Loucy (cell line): ENCODE results near the gene ADCY10.
"Not testable (repeated sequence)": the region's sequence is repeated elsewhere in the genome, so short reads cannot be mapped to it uniquely, and the experiment has no call there.

Experiments
- EZH2phosphoT487 ChIP-seq: fragments of 200-600 bp; IDR thresholded peaks from 2 replicates; pipeline ENCODE4 v1.6.1; 2018; ENCODE audit warnings: antibody characterized with exemption, mild to moderate bottlenecking, moderate library complexity, borderline replicate concordance
- TF ChIP-seq, protein P1 (sequence below): fragments of 200-600 bp; sonication (generic); conservative IDR thresholded peaks from 2 replicates; pipeline ENCODE4 v1.5.1; 2014; ENCODE audit warnings: mild to moderate bottlenecking, antibody characterized with exemption, low read length

DNA sequence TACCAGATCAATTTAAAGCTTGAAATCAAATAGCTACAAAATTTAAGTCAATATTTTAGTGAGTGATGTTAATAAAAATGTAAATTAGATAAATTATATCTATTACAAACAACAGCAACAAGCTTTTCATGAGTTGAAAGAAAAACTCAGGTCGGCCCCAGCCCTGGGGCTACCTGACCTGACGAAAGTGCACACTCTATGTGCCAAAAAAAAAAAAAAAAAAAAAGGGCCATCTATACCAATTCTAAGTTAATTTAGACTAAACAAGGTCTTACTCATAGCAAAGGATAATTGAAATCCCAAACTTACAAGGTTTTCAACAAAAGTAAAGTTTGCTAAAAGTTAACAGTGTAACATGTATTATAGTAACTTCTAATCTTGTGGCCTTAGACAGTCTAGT is 47.6 kb downstream of the ADCY10 start:
- TF ChIP-seq, protein P1, sequence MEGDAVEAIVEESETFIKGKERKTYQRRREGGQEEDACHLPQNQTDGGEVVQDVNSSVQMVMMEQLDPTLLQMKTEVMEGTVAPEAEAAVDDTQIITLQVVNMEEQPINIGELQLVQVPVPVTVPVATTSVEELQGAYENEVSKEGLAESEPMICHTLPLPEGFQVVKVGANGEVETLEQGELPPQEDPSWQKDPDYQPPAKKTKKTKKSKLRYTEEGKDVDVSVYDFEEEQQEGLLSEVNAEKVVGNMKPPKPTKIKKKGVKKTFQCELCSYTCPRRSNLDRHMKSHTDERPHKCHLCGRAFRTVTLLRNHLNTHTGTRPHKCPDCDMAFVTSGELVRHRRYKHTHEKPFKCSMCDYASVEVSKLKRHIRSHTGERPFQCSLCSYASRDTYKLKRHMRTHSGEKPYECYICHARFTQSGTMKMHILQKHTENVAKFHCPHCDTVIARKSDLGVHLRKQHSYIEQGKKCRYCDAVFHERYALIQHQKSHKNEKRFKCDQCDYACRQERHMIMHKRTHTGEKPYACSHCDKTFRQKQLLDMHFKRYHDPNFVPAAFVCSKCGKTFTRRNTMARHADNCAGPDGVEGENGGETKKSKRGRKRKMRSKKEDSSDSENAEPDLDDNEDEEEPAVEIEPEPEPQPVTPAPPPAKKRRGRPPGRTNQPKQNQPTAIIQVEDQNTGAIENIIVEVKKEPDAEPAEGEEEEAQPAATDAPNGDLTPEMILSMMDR, result not testable (repeated sequence)
- TF ChIP-seq EZH2phosphoT487, result not testable (repeated sequence)
